ENCODE data around the gene CSMD2.

- TF ChIP-seq CTCF (IDR thresholded peaks at IDR 0.05) (no peak), POLR2A (IDR thresholded peaks at IDR 0.05) (no peak)
Observed at GRCh38 chr1:34086561-34086960, 78.5 kb downstream of the CSMD2 start.
